ENCODE results near the gene TMEM132A.
"Not testable (repeated sequence)": the region's sequence is repeated elsewhere in the genome, so short reads cannot be mapped to it uniquely, and the experiment has no call there.

TMEM132A gene

GRCh38 chr11:60972182-60973030 lies 48.1 kb downstream of the TMEM132A start:
- Histone ChIP-seq H3K27ac (no peak overlapping the region), H3K9me3 (ENCODE audit: low read depth, low read length) (no peaks in the 10 kb centered on the region), H3K36me3 (ENCODE audit: insufficient read depth, low read length) (no peaks in the 10 kb centered on the region), H3K4me3 (no peak overlapping the region), H3K9ac (ENCODE audit: insufficient read length) (no peak overlapping the region)
- no peak for DNase-seq (ENCODE audit: low read depth, low spot score)
- TF ChIP-seq POLR2AphosphoS5 (IDR thresholded peaks at IDR 0.05; ENCODE audit: borderline replicate concordance, low read depth, low read length) (no peak), EZH2 (IDR thresholded peaks at IDR 0.05) (no peak)

GRCh38 chr11:60973699-60974098 lies 49.4 kb downstream of the TMEM132A start:
- TF ChIP-seq POLR2AphosphoS5 (IDR thresholded peaks at IDR 0.05; ENCODE audit: borderline replicate concordance, low read depth, low read length): no peak
- TF ChIP-seq EZH2 (IDR thresholded peaks at IDR 0.05): no peak
- no peak for TF ChIP-seq FOXP2 (optimal IDR thresholded peaks at IDR 0.05; ENCODE audit: control extremely low read depth, extremely low read length, insufficient read depth)
- no peak overlapping the region for H3K9ac ChIP-seq (ENCODE audit: insufficient read length)
- H3K4me3 ChIP-seq: no peak overlapping the region
- no peaks in the 10 kb centered on the region for H3K9me3 ChIP-seq (ENCODE audit: low read depth, low read length)
- no peak overlapping the region for H3K27ac ChIP-seq
- no peak for DNase-seq (ENCODE audit: low read depth, low spot score)
- H3K36me3 ChIP-seq (ENCODE audit: insufficient read depth, low read length): no peaks in the 10 kb centered on the region

- not testable (repeated sequence) for H3K36me3 ChIP-seq (ENCODE audit: insufficient read depth, low read length); H3K4me3 ChIP-seq; H3K27ac ChIP-seq; H3K9me3 ChIP-seq (ENCODE audit: low read depth, low read length); DNase-seq (ENCODE audit: low read depth, low spot score); H3K9ac ChIP-seq (ENCODE audit: insufficient read length)
These were observed 50.1 kb downstream of the TMEM132A start for GRCh38 chr11:60974316-60974715.

GRCh38 chr11:60974726-60975125 lies 50.5 kb downstream of the TMEM132A start:
- no peaks in the 10 kb centered on the region for H3K9me3 ChIP-seq (ENCODE audit: low read depth, low read length)
- H3K4me3 ChIP-seq: no peak overlapping the region
- no peak overlapping the region for H3K27ac ChIP-seq
- no peak overlapping the region for H3K9ac ChIP-seq (ENCODE audit: insufficient read length)
- no peak for DNase-seq (ENCODE audit: low read depth, low spot score)
- TF ChIP-seq EZH2 (IDR thresholded peaks at IDR 0.05) (no peak), POLR2AphosphoS5 (IDR thresholded peaks at IDR 0.05; ENCODE audit: borderline replicate concordance, low read depth, low read length) (no peak)
- H3K36me3 ChIP-seq (ENCODE audit: insufficient read depth, low read length): no peaks in the 10 kb centered on the region

- Histone ChIP-seq H3K9ac (ENCODE audit: insufficient read length) (no peak overlapping the region), H3K36me3 (ENCODE audit: insufficient read depth, low read length) (no peaks in the 10 kb centered on the region), H3K4me3 (no peak overlapping the region), H3K27ac (no peak overlapping the region), H3K9me3 (ENCODE audit: low read depth, low read length) (no peaks in the 10 kb centered on the region)
- no peak for DNase-seq (ENCODE audit: low read depth, low spot score)
- TF ChIP-seq EZH2 (IDR thresholded peaks at IDR 0.05): no peak
- TF ChIP-seq POLR2AphosphoS5 (IDR thresholded peaks at IDR 0.05; ENCODE audit: borderline replicate concordance, low read depth, low read length): no peak
- TF ChIP-seq FOXP2 (optimal IDR thresholded peaks at IDR 0.05; ENCODE audit: control extremely low read depth, extremely low read length, insufficient read depth): no peak
These were observed 53.0 kb downstream of the TMEM132A start for GRCh38 chr11:60977224-60977623.

GRCh38 chr11:60977836-60978235 lies 53.6 kb downstream of the TMEM132A start:
- H3K27ac ChIP-seq: no peak overlapping the region
- H3K4me3 ChIP-seq: no peak overlapping the region
- no peaks in the 10 kb centered on the region for H3K9me3 ChIP-seq (ENCODE audit: low read depth, low read length)
- H3K36me3 ChIP-seq (ENCODE audit: insufficient read depth, low read length): no peaks in the 10 kb centered on the region
- H3K9ac ChIP-seq (ENCODE audit: insufficient read length): no peak overlapping the region
- no peak for DNase-seq (ENCODE audit: low read depth, low spot score)
- no peak for TF ChIP-seq FOXP2 (optimal IDR thresholded peaks at IDR 0.05; ENCODE audit: control extremely low read depth, extremely low read length, insufficient read depth)
- no peak for TF ChIP-seq POLR2AphosphoS5 (IDR thresholded peaks at IDR 0.05; ENCODE audit: borderline replicate concordance, low read depth, low read length)
- TF ChIP-seq EZH2 (IDR thresholded peaks at IDR 0.05): no peak

- Histone ChIP-seq H3K36me3 (ENCODE audit: insufficient read depth, low read length) (no peaks in the 10 kb centered on the region), H3K4me3 (no peak overlapping the region), H3K27ac (no peak overlapping the region), H3K9ac (ENCODE audit: insufficient read length) (no peak overlapping the region), H3K9me3 (ENCODE audit: low read depth, low read length) (no peaks in the 10 kb centered on the region)
- TF ChIP-seq FOXP2 (optimal IDR thresholded peaks at IDR 0.05; ENCODE audit: control extremely low read depth, extremely low read length, insufficient read depth): no peak
- TF ChIP-seq EZH2 (IDR thresholded peaks at IDR 0.05): no peak
- no peak for TF ChIP-seq POLR2AphosphoS5 (IDR thresholded peaks at IDR 0.05; ENCODE audit: borderline replicate concordance, low read depth, low read length)
- no peak for DNase-seq (ENCODE audit: low read depth, low spot score)
These were observed 54.5 kb downstream of the TMEM132A start for GRCh38 chr11:60978546-60979380.

GRCh38 chr11:60981515-60981914 lies 57.3 kb downstream of the TMEM132A start:
- TF ChIP-seq EZH2 (IDR thresholded peaks at IDR 0.05): no peak
- no peak for TF ChIP-seq POLR2AphosphoS5 (IDR thresholded peaks at IDR 0.05; ENCODE audit: borderline replicate concordance, low read depth, low read length)
- TF ChIP-seq FOXP2 (optimal IDR thresholded peaks at IDR 0.05; ENCODE audit: control extremely low read depth, extremely low read length, insufficient read depth): no peak
- Histone ChIP-seq H3K36me3 (ENCODE audit: insufficient read depth, low read length) (no peaks in the 10 kb centered on the region), H3K27ac (no peak overlapping the region), H3K9ac (ENCODE audit: insufficient read length) (no peak overlapping the region), H3K4me3 (no peak overlapping the region), H3K9me3 (ENCODE audit: low read depth, low read length) (no peaks in the 10 kb centered on the region)
- no peak for DNase-seq (ENCODE audit: low read depth, low spot score)

All from SK-N-MC (cell line).